Esophagus muscularis mucosa (tissue), 3 donors: ENCODE data around the gene TIRAP.

Experiments used
- CTCF ChIP-seq, 3 experiments: fragments of 200-600 bp in 2 of 3; fragments of 450-650 bp in 1 of 3; sonication (generic) in 2 of 3; IDR thresholded peaks; one replicate each; pipeline ENCODE4 v1.5.1; 2017 to 2019; ENCODE audit warnings: antibody characterized with exemption in 3 of 3, mild to moderate bottlenecking in 2 of 3, moderate library complexity in 1 of 3
- POLR2A ChIP-seq: fragments of 450-650 bp; IDR thresholded peaks from one replicate; pipeline ENCODE4 v1.6.1; 2017; ENCODE audit warnings: antibody characterized with exemption, moderate library complexity, mild to moderate bottlenecking, low read depth

DNA sequence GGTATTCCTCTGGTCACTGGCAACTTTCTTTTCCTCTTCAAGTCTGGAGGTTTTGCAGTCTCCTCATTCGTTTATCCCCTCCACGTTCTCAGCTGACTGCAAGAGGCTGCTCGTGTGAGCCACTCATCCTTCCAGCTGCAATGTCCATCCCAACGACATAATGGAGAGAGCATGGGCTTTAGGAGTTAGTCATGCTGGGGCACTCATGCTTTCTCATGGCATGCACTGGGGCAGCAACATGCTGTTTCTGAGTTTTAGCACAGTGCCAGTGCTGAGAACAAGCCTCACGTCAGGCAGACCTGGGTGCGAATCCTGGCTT is 28.1 kb downstream of the TIRAP start:
- no peak for TF ChIP-seq CTCF (IDR thresholded peaks at IDR 0.05)
- TF ChIP-seq POLR2A = no peak
